ENCODE measurements around the gene MAMLD1.

Gene MAMLD1

GRCh38 chrX:150409486-150409885 lies 46.4 kb downstream of the MAMLD1 start:
- DNase-seq: no peak

- no peak for DNase-seq
These were observed 46.8 kb downstream of the MAMLD1 start for GRCh38 chrX:150409964-150410363.

GRCh38 chrX:150410513-150410912 lies 47.4 kb downstream of the MAMLD1 start:
- no peak for DNase-seq

- DNase-seq: no peak
These were observed 48.5 kb downstream of the MAMLD1 start for GRCh38 chrX:150411656-150412055.

- no peak for DNase-seq
These were observed 51.1 kb downstream of the MAMLD1 start for GRCh38 chrX:150414228-150414627.

GRCh38 chrX:150416469-150416868 lies 53.4 kb downstream of the MAMLD1 start:
- no peak for DNase-seq

- DNase-seq: no peak
These were observed 58.7 kb downstream of the MAMLD1 start for GRCh38 chrX:150421816-150422215.

- DNase-seq: no peak
These were observed 66.5 kb downstream of the MAMLD1 start for GRCh38 chrX:150429594-150429993.

GRCh38 chrX:150436195-150436594 lies 73.1 kb downstream of the MAMLD1 start:
- no peak for DNase-seq

- DNase-seq: no peak
These were observed 75.0 kb downstream of the MAMLD1 start for GRCh38 chrX:150438165-150438564.

GRCh38 chrX:150446151-150446550 lies 83.0 kb downstream of the MAMLD1 start:
- no peak for DNase-seq

- DNase-seq: no peak
These were observed 83.9 kb downstream of the MAMLD1 start for GRCh38 chrX:150446995-150447394.

GRCh38 chrX:150449313-150449712 lies 86.2 kb downstream of the MAMLD1 start:
- DNase-seq: no peak

- DNase-seq: peak; percentile 23
These were observed 87.5 kb downstream of the MAMLD1 start for GRCh38 chrX:150450519-150451177.

- no peak for DNase-seq
These were observed 88.8 kb downstream of the MAMLD1 start for GRCh38 chrX:150451953-150452352.

- no peak for DNase-seq
These were observed 91.0 kb downstream of the MAMLD1 start for GRCh38 chrX:150454083-150454482.

- no peak for DNase-seq
These were observed 91.5 kb downstream of the MAMLD1 start for GRCh38 chrX:150454508-150455214.

- no peak for DNase-seq
These were observed 92.1 kb downstream of the MAMLD1 start for GRCh38 chrX:150455215-150455608.

GRCh38 chrX:150456466-150456865 lies 93.3 kb downstream of the MAMLD1 start:
- DNase-seq: no peak

GRCh38 chrX:150456941-150457340 lies 93.8 kb downstream of the MAMLD1 start:
- no peak for DNase-seq

GRCh38 chrX:150459196-150459595 lies 96.1 kb downstream of the MAMLD1 start:
- no peak for DNase-seq

GRCh38 chrX:150460063-150460462 lies 96.9 kb downstream of the MAMLD1 start:
- DNase-seq: no peak

GRCh38 chrX:150460781-150461180 lies 97.7 kb downstream of the MAMLD1 start:
- DNase-seq: no peak

GRCh38 chrX:150463566-150463965 lies 100.4 kb downstream of the MAMLD1 start:
- no peak for DNase-seq

- DNase-seq: no peak
These were observed 100.9 kb downstream of the MAMLD1 start for GRCh38 chrX:150464001-150464400.
